ENCODE measurements around the gene SERINC1. TPM values are rescaled to one million over a fixed set of nuclear protein-coding genes. Genes with fewer than 3 reads are reported as not detected.

The SERINC1 gene
- total and polyA plus RNA-seq, 12 donors = 68.0 to 455 (median 260) TPM

- 59 to 84% (median 72%) methylated on average over 1 of the region's 1 CpG for WGBS, 4 donors
- Histone ChIP-seq H3K27me3 (no peaks in the 10 kb centered on the region), H3K4me1 (replicated peaks in 1 of 2) (peaks cover 0 to 4% of the 10 kb centered on the region in 2 donors), H3K4me3 (no peak overlapping the region), H3K27ac (no peak overlapping the region), H3K9me3 (replicated peaks in 1 of 3) (no peaks in the 10 kb centered on the region), H3K36me3 (replicated peaks in 1 of 2) (no peaks in the 10 kb centered on the region)
- intact Hi-C loops (cut with DNase I) = no loop called here
- DNase-seq = no peak
- no peak for TF ChIP-seq POLR2A (IDR thresholded peaks at IDR 0.05)
- TF ChIP-seq CTCF (IDR thresholded peaks at IDR 0.05) = no peak
These were observed 19.0 kb upstream of the SERINC1 start for GRCh38 chr6:122490607-122491006.

GRCh38 chr6:122484760-122485159, 13.2 kb upstream of the SERINC1 start:
- H3K4me1 ChIP-seq (replicated peaks in 1 of 2) = no peaks in the 10 kb centered on the region
- 66 to 76% (median 71%) methylated on average over 4 of the region's 4 CpGs for WGBS, 4 donors
- intact Hi-C loops (cut with DNase I) = no loop called here
- H3K27me3 ChIP-seq = no peaks in the 10 kb centered on the region
- H3K4me3 ChIP-seq = no peak overlapping the region
- H3K36me3 ChIP-seq (replicated peaks in 1 of 2) = no peaks in the 10 kb centered on the region
- no peak for DNase-seq
- TF ChIP-seq POLR2A (IDR thresholded peaks at IDR 0.05) = no peak
- TF ChIP-seq CTCF (IDR thresholded peaks at IDR 0.05) = no peak
- no peaks in the 10 kb centered on the region for H3K9me3 ChIP-seq (replicated peaks in 1 of 3)
- H3K27ac ChIP-seq = no peak overlapping the region

- intact Hi-C loops (cut with DNase I) = no loop called here
- WGBS, 4 donors = 69 to 86% (median 78%) methylated on average over 7 of the region's 7 CpGs
- H3K27me3 ChIP-seq = no peaks in the 10 kb centered on the region
- no peak overlapping the region for H3K27ac ChIP-seq
- H3K4me1 ChIP-seq (replicated peaks in 1 of 2) = no peaks in the 10 kb centered on the region
- no peak overlapping the region for H3K4me3 ChIP-seq
- no peak for DNase-seq
- TF ChIP-seq CTCF (IDR thresholded peaks at IDR 0.05) (no peak), POLR2A (IDR thresholded peaks at IDR 0.05) (no peak)
- H3K36me3 ChIP-seq (replicated peaks in 1 of 2) = no peaks in the 10 kb centered on the region
- H3K9me3 ChIP-seq (replicated peaks in 1 of 3) = no peaks in the 10 kb centered on the region
These were observed 11.1 kb upstream of the SERINC1 start for GRCh38 chr6:122482750-122483080.

- H3K36me3 ChIP-seq (replicated peaks in 1 of 2) = no peaks in the 10 kb centered on the region
- H3K9me3 ChIP-seq (replicated peaks in 1 of 3) = no peaks in the 10 kb centered on the region
- TF ChIP-seq POLR2A (IDR thresholded peaks at IDR 0.05) = no peak
- peak; percentile 15 to 54 (median 37) for TF ChIP-seq CTCF (IDR thresholded peaks at IDR 0.05)
- intact Hi-C loops (cut with DNase I) = loop anchor here in 1 of 2 donors (10.0 kb wide), 1 partner anchor 49 kb away; no protein-coding TSS in a partner anchor
- peaks cover 0 to 4% of the 10 kb centered on the region in 2 donors for H3K4me1 ChIP-seq (replicated peaks in 1 of 2)
- no peak overlapping the region for H3K27ac ChIP-seq
- H3K27me3 ChIP-seq = no peaks in the 10 kb centered on the region
- DNase-seq = no peak
- no peak overlapping the region for H3K4me3 ChIP-seq
These were observed 4.5 kb upstream of the SERINC1 start for GRCh38 chr6:122476131-122476530.

Data from adrenal gland (tissue), 12 donors.